Measurements from ENCODE around the gene AK1. TPM values are rescaled to one million over a fixed set of nuclear protein-coding genes. Genes with fewer than 3 reads are reported as not detected.

AK1 gene
- total and polyA plus RNA-seq, 9 of the 15 experiments (the other 6 are each of a cell fraction or from before 2014, with no cell fraction given): 10.1 to 71.8 (median 39.0) TPM

GRCh38 chr9:127886401-127886972, 9.0 kb upstream of the AK1 start (continued):
- TF ChIP-seq FOXA3 (CRISPR knock-in tag; conservative IDR thresholded peaks at IDR 0.05 in 1 of 2, IDR thresholded peaks at IDR 0.05 in 1 of 2): no peak
- no peak for TF ChIP-seq NRF1 (conservative IDR thresholded peaks at IDR 0.05 in 1 of 2, IDR thresholded peaks at IDR 0.05 in 1 of 2)
- TF ChIP-seq GMEB1 (CRISPR knock-in tag; IDR thresholded peaks at IDR 0.05): no peak
- no peak for TF ChIP-seq NFE2L1 (tag; IDR thresholded peaks at IDR 0.05; ENCODE audit: borderline replicate concordance, low read depth)
- no peak for TF ChIP-seq TEAD1 (CRISPR knock-in tag; IDR thresholded peaks at IDR 0.05)
- TF ChIP-seq IRF1 (CRISPR knock-in tag; IDR thresholded peaks at IDR 0.05; ENCODE audit: borderline replicate concordance): no peak
- no peak for TF ChIP-seq HMG20A (CRISPR knock-in tag; conservative IDR thresholded peaks at IDR 0.05)
- TF ChIP-seq KLF13 (tag; IDR thresholded peaks at IDR 0.05; ENCODE audit: borderline replicate concordance, low read depth): no peak
- TF ChIP-seq HCFC1 (IDR thresholded peaks at IDR 0.05; ENCODE audit: low read depth, low read length): no peak
- no peak for TF ChIP-seq AFF1 (IDR thresholded peaks at IDR 0.05; ENCODE audit: low read depth in 1 of 2, partially characterized antibody in 2 of 2)
- no peak for TF ChIP-seq PHF21A (IDR thresholded peaks at IDR 0.05; ENCODE audit: borderline replicate concordance, low read depth)
- no peak for TF ChIP-seq CREB3L1 (IDR thresholded peaks at IDR 0.05; ENCODE audit: borderline replicate concordance, low read depth)
- peak; percentile 97 for TF ChIP-seq BCOR (IDR thresholded peaks at IDR 0.05)
- TF ChIP-seq E2F4 (CRISPR knock-in tag; IDR thresholded peaks at IDR 0.05; ENCODE audit: low read depth): no peak
- TF ChIP-seq KDM2B (CRISPR knock-in tag; IDR thresholded peaks at IDR 0.05): no peak
